Peyer's patch (tissue), 4 donors: ENCODE data around the gene BAD. TPM values are rescaled to one million over a fixed set of nuclear protein-coding genes. Genes with fewer than 3 reads are reported as not detected.
"Not testable (repeated sequence)": the region's sequence is repeated elsewhere in the genome, so short reads cannot be mapped to it uniquely, and the experiment has no call there.

ENCODE experiments used
- DNase-seq, 3 donors: peaks; one replicate each; pipeline ENCODE4 v3.0.0-alpha.2; 2017 to 2019
- H3K27ac ChIP-seq, 4 donors: fragments of 200-600 bp; sonication (generic); one replicate each; pipeline ENCODE4 v1.5.1; 2016 to 2019
- H3K27me3 ChIP-seq, 2 donors: fragments of 200-600 bp; sonication (generic); one replicate each; pipeline ENCODE4 v1.5.1; 2019
- H3K36me3 ChIP-seq, 3 donors: fragments of 200-600 bp; sonication (generic); one replicate each; pipeline ENCODE4 v1.5.1; 2016 to 2019
- H3K4me1 ChIP-seq, 4 donors: fragments of 200-600 bp; sonication (generic); one replicate each; pipeline ENCODE4 v1.5.1; 2016 to 2019
- H3K4me3 ChIP-seq, 4 donors: fragments of 200-600 bp; sonication (generic); 1 replicate in 3 of 4; 2 replicates in 1 of 4; pipeline ENCODE4 v1.5.1; 2016 to 2019; ENCODE audit warnings: mild to moderate bottlenecking in 1 of 4
- H3K9me3 ChIP-seq, 4 donors: fragments of 200-600 bp; sonication (generic); one replicate each; pipeline ENCODE4 v1.5.1; 2016 to 2019; ENCODE audit warnings: mild to moderate bottlenecking in 1 of 4
- CTCF ChIP-seq, 6 experiments: fragments of 450-650 bp in 4 of 6; fragments of 200-600 bp in 2 of 6; sonication (generic) in 1 of 6; IDR thresholded peaks; one replicate each; pipeline ENCODE4 v1.5.1; 2017 to 2019; ENCODE audit warnings: antibody characterized with exemption in 6 of 6, mild to moderate bottlenecking in 3 of 6, moderate library complexity in 1 of 6
- POLR2A ChIP-seq, 2 donors: fragments of 450-650 bp; IDR thresholded peaks; one replicate each; pipeline ENCODE4 v1.5.1; 2017; ENCODE audit warnings: antibody characterized with exemption in 2 of 2, mild to moderate bottlenecking in 2 of 2, moderate library complexity in 2 of 2
- total RNA-seq, 4 donors: library from RNA; depleted of rRNA; stranded (reverse); fragments of >200 nt; gene quantifications; one replicate each; pipeline ENCODE4 v1.1.0, GENCODE V29; 2016

The BAD gene
- total RNA-seq, 4 donors from 2014 or later = 57.4 to 91.8 (median 63.7) TPM

GRCh38 chr11:64317325-64317960 is 33.0 kb upstream of the BAD start, which contains the start of gene TRMT112:
TSS of gene TRMT112 (minus strand) at chr11:64317559. CDS start at chr11:64317526, 33 bp downstream.
- H3K36me3 ChIP-seq = peaks cover 0 to 42% (median 0%) of the 10 kb centered on the region in 3 donors

GRCh38 chr11:64316672-64317324 is 32.3 kb upstream of the BAD start:
- TF ChIP-seq POLR2A (IDR thresholded peaks at IDR 0.05) (no peak), CTCF (IDR thresholded peaks at IDR 0.05) (peak in 4 of 6 experiments; percentile 18 to 38 (median 28))
- peak overlapping the region; percentile 94 to 99 (median 96) for H3K27ac ChIP-seq
- DNase-seq = peak in 2 of 3 donors; percentile 50 to 77
- no peaks in the 10 kb centered on the region for H3K9me3 ChIP-seq
- H3K27me3 ChIP-seq = no peaks in the 10 kb centered on the region
- peak overlapping the region; percentile 60 to 88 (median 74) for H3K4me3 ChIP-seq
- H3K36me3 ChIP-seq = peaks cover 0 to 44% (median 0%) of the 10 kb centered on the region in 3 donors
- peaks cover 0 to 77% (median 4%) of the 10 kb centered on the region in 4 donors for H3K4me1 ChIP-seq

More at GRCh38 chr11:64317325-64317960, 33.0 kb upstream of the BAD start, which contains the start of gene TRMT112:
- Histone ChIP-seq H3K27ac (peak within 1 kb of the TSS; percentile 94 to 99 (median 96)), H3K4me3 (peak within 1 kb of the TSS; percentile 60 to 88 (median 74)), H3K27me3 (no peaks in the 10 kb centered on the region), H3K9me3 (no peaks in the 10 kb centered on the region), H3K4me1 (peaks cover 0 to 78% (median 4%) of the 10 kb centered on the region in 4 donors)
- TF ChIP-seq CTCF (IDR thresholded peaks at IDR 0.05) (no peak), POLR2A (IDR thresholded peaks at IDR 0.05) (peak; percentile 65 to 70)
- DNase-seq = peak; percentile 94 to 99 (median 99)

GRCh38 chr11:64315667-64316526 is 31.4 kb upstream of the BAD start:
- not testable (repeated sequence) for DNase-seq, H3K27me3 ChIP-seq, H3K9me3 ChIP-seq
- Histone ChIP-seq H3K27ac (peak overlapping the region; percentile 94 to 99 (median 96)), H3K4me1 (peaks cover 0 to 69% (median 4%) of the 10 kb centered on the region in 4 donors), H3K36me3 (peaks cover 0 to 43% (median 0%) of the 10 kb centered on the region in 3 donors), H3K4me3 (peak overlapping the region in 1 of 4 donors; percentile 81)

- Histone ChIP-seq H3K4me1 (peaks cover 0 to 60% (median 4%) of the 10 kb centered on the region in 4 donors), H3K36me3 (peaks cover 0 to 36% (median 0%) of the 10 kb centered on the region in 3 donors), H3K27ac (peak overlapping the region in 1 of 4 donors; percentile 96), H3K4me3 (no peak overlapping the region), H3K9me3 (no peaks in the 10 kb centered on the region), H3K27me3 (no peaks in the 10 kb centered on the region)
- no peak for DNase-seq
- TF ChIP-seq CTCF (IDR thresholded peaks at IDR 0.05) (no peak), POLR2A (IDR thresholded peaks at IDR 0.05) (no peak)
Measured at GRCh38 chr11:64314805-64315561, 30.5 kb upstream of the BAD start.

- Histone ChIP-seq H3K4me1 (peaks cover 0 to 58% (median 4%) of the 10 kb centered on the region in 4 donors), H3K9me3 (no peaks in the 10 kb centered on the region), H3K36me3 (peaks cover 0 to 36% (median 0%) of the 10 kb centered on the region in 3 donors), H3K27ac (peak overlapping the region; percentile 31 to 70 (median 46)), H3K4me3 (peak overlapping the region in 1 of 4 donors; percentile 18), H3K27me3 (no peaks in the 10 kb centered on the region)
- no peak for DNase-seq
- TF ChIP-seq CTCF (IDR thresholded peaks at IDR 0.05) (peak in 1 of 6 experiments; percentile 4), POLR2A (IDR thresholded peaks at IDR 0.05) (no peak)
Measured at GRCh38 chr11:64314146-64314804, 29.8 kb upstream of the BAD start.
